ENCODE results near the gene ITGB1. TPM values are rescaled to one million over a fixed set of nuclear protein-coding genes. Genes with fewer than 3 reads are reported as not detected.

The ITGB1 gene
- total RNA-seq, 1 donor from 2014 or later, result 87.4 TPM

GRCh38 chr10:32865170-32865569 lies 92.9 kb downstream of the ITGB1 start:
- intact Hi-C loops (cut with micrococcal nuclease), result no loop called here
- Mint-ChIP-seq H3K4me1 (no peaks in the 10 kb centered on the region), H3K4me3 (no peak overlapping the region), H3K27ac (no peak overlapping the region), H3K36me3 (ENCODE audit: low read depth) (no peaks in the 10 kb centered on the region), H3K27me3 (no peaks in the 10 kb centered on the region), H3K9me3 (peaks cover 5% of the 10 kb centered on the region)
- ChIA-PET CTCF (no interaction called here), POLR2A (no interaction called here)
- no peak for DNase-seq
- no peak for ATAC-seq (ENCODE audit: low read depth)
- no peak for TF ChIP-seq CTCF (IDR thresholded peaks at IDR 0.05)

- Mint-ChIP-seq H3K4me3 (no peak overlapping the region), H3K27me3 (peaks cover 5% of the 10 kb centered on the region), H3K9me3 (no peaks in the 10 kb centered on the region), H3K4me1 (no peaks in the 10 kb centered on the region), H3K27ac (no peak overlapping the region), H3K36me3 (ENCODE audit: low read depth) (no peaks in the 10 kb centered on the region)
- CTCF ChIA-PET, result no interaction called here
- TF ChIP-seq CTCF (IDR thresholded peaks at IDR 0.05), result no peak
- intact Hi-C loops (cut with micrococcal nuclease), result no loop called here
- DNase-seq, result no peak
- ATAC-seq (ENCODE audit: low read depth), result no peak
- POLR2A ChIA-PET, result no interaction called here
Observed at GRCh38 chr10:32854435-32854834, 103.6 kb downstream of the ITGB1 start.

- Mint-ChIP-seq H3K27ac (no peak overlapping the region), H3K4me3 (no peak overlapping the region), H3K4me1 (no peaks in the 10 kb centered on the region), H3K27me3 (peaks cover 3% of the 10 kb centered on the region), H3K36me3 (ENCODE audit: low read depth) (no peaks in the 10 kb centered on the region), H3K9me3 (no peaks in the 10 kb centered on the region)
- no peak for DNase-seq
- POLR2A ChIA-PET, result no interaction called here
- no peak for ATAC-seq (ENCODE audit: low read depth)
- CTCF ChIA-PET, result no interaction called here
- TF ChIP-seq CTCF (IDR thresholded peaks at IDR 0.05), result no peak
- intact Hi-C loops (cut with micrococcal nuclease), result no loop called here
Observed at GRCh38 chr10:32851301-32851700, 106.7 kb downstream of the ITGB1 start.

Data from activated B cell treated with CpG ODN at 0.5 μM for 24 hours (primary cell).